ENCODE measurements around the gene PARD3. TPM values are rescaled to one million over a fixed set of nuclear protein-coding genes. Genes with fewer than 3 reads are reported as not detected.

The PARD3 gene
- total RNA-seq, 1 donor, result 4.8 TPM

DNA sequence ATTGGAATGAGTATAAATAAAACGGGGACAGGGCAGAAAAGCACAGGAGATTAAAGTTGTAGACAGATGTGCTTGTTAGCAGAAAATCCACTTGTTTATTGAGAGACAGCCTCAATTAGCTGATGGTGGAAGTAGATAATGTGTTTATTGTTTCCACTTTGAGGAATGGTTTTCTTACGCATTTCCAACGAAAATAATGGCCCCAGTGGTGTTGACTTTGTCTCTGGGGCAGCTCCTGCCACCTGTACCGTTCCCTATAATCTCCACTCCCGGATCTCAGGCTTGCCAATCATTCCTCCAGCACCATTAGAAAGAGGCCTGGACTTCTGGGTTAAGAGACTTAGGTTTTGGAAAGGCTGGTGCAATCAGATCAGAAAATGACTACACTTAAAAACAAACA lies 638.7 kb downstream of the PARD3 start:
- H3K9me3 ChIP-seq (ENCODE audit: low read depth, low read length), result no peaks in the 10 kb centered on the region
- H3K4me3 ChIP-seq (ENCODE audit: low read length), result no peak overlapping the region
- peaks cover 14% of the 10 kb centered on the region for H3K4me1 ChIP-seq (ENCODE audit: insufficient read depth, low read length)
- H3K27me3 ChIP-seq (ENCODE audit: insufficient read depth, low read length), result no peaks in the 10 kb centered on the region

DNA sequence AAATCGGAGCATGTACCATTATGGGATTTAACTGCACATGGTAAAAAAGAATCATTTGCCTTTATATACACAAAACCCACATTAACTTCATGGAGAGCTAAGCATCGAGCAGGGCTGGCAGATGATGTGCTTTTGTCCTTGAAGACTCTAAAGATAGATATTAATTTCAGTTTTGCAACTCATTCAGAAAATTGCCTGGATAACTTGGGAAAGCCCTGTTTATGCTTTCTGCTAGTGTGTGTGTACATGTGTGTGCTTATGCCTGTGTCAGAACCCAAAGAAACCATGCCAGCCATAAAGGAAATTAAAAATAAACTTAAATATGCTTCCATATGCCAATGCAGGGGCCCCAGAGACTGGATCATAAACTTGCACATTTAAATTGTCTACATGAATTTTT lies 640.0 kb downstream of the PARD3 start:
- H3K4me3 ChIP-seq (ENCODE audit: low read length), result no peak overlapping the region
- no peaks in the 10 kb centered on the region for H3K27me3 ChIP-seq (ENCODE audit: insufficient read depth, low read length)
- peaks cover 14% of the 10 kb centered on the region for H3K4me1 ChIP-seq (ENCODE audit: insufficient read depth, low read length)
- H3K9me3 ChIP-seq (ENCODE audit: low read depth, low read length), result no peaks in the 10 kb centered on the region

GRCh38 chr10:34172936-34173533 lies 642.1 kb downstream of the PARD3 start:
- H3K4me3 ChIP-seq (ENCODE audit: low read length), result no peak overlapping the region
- H3K9me3 ChIP-seq (ENCODE audit: low read depth, low read length), result no peaks in the 10 kb centered on the region
- H3K4me1 ChIP-seq (ENCODE audit: insufficient read depth, low read length), result peaks cover 14% of the 10 kb centered on the region
- no peaks in the 10 kb centered on the region for H3K27me3 ChIP-seq (ENCODE audit: insufficient read depth, low read length)

- H3K4me1 ChIP-seq (ENCODE audit: insufficient read depth, low read length), result peaks cover 14% of the 10 kb centered on the region
- no peaks in the 10 kb centered on the region for H3K9me3 ChIP-seq (ENCODE audit: low read depth, low read length)
Measured at GRCh38 chr10:34171957-34172527, 643.1 kb downstream of the PARD3 start.

GRCh38 chr10:34169677-34170076 lies 645.4 kb downstream of the PARD3 start:
- Histone ChIP-seq H3K9me3 (ENCODE audit: low read depth, low read length) (no peaks in the 10 kb centered on the region), H3K4me1 (ENCODE audit: insufficient read depth, low read length) (peaks cover 14% of the 10 kb centered on the region), H3K27me3 (ENCODE audit: insufficient read depth, low read length) (no peaks in the 10 kb centered on the region), H3K4me3 (ENCODE audit: low read length) (no peak overlapping the region)

More at GRCh38 chr10:34171957-34172527, 643.1 kb downstream of the PARD3 start:
- Histone ChIP-seq H3K4me3 (ENCODE audit: low read length) (no peak overlapping the region), H3K27me3 (ENCODE audit: insufficient read depth, low read length) (no peaks in the 10 kb centered on the region)

DNA sequence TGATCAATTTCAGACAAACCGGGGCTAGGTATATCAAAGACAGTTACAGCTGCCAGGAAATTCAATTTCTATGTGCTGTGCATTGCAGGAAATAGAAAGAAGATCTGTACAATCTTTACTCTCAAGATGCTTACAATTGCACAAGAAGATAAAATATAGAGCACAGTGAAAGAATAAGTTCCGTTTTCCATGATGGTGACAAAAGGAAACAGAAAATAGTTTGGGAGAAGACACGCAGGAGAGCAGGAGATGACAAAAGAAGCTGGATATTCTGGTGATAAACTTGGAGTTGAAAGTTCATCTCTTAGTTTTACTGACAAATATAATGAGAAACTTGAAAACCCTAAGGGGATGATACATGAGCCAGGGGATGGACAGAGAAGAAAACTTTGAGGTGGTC lies 646.0 kb downstream of the PARD3 start:
- Histone ChIP-seq H3K4me1 (ENCODE audit: insufficient read depth, low read length) (peaks cover 14% of the 10 kb centered on the region), H3K27me3 (ENCODE audit: insufficient read depth, low read length) (no peaks in the 10 kb centered on the region), H3K4me3 (ENCODE audit: low read length) (no peak overlapping the region), H3K9me3 (ENCODE audit: low read depth, low read length) (no peaks in the 10 kb centered on the region)

GRCh38 chr10:34168439-34168838 lies 646.7 kb downstream of the PARD3 start:
- H3K9me3 ChIP-seq (ENCODE audit: low read depth, low read length), result no peaks in the 10 kb centered on the region
- H3K27me3 ChIP-seq (ENCODE audit: insufficient read depth, low read length), result no peaks in the 10 kb centered on the region
- H3K4me1 ChIP-seq (ENCODE audit: insufficient read depth, low read length), result peaks cover 14% of the 10 kb centered on the region
- H3K4me3 ChIP-seq (ENCODE audit: low read length), result no peak overlapping the region

DNA sequence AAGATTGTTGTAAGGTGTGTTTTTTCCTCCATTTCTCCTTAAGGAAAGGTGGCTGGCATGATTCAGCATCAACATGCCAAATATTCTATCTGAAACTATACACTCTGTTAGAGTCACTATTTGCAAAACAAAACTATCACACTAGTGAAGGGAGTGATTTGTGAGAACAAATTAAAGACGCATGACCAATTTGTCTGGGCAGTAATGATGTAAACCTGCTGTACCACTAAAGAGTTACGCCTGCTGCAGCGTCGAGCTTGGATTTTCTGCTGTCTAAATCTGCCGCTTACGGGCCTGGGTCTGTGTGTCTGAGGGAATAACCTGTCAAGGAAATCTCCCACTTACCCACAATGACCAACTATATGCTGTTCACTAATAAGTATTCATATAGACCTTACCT lies 648.3 kb downstream of the PARD3 start:
- Histone ChIP-seq H3K4me3 (ENCODE audit: low read length) (no peak overlapping the region), H3K27me3 (ENCODE audit: insufficient read depth, low read length) (no peaks in the 10 kb centered on the region), H3K4me1 (ENCODE audit: insufficient read depth, low read length) (peaks cover 3% of the 10 kb centered on the region), H3K9me3 (ENCODE audit: low read depth, low read length) (no peaks in the 10 kb centered on the region)

DNA sequence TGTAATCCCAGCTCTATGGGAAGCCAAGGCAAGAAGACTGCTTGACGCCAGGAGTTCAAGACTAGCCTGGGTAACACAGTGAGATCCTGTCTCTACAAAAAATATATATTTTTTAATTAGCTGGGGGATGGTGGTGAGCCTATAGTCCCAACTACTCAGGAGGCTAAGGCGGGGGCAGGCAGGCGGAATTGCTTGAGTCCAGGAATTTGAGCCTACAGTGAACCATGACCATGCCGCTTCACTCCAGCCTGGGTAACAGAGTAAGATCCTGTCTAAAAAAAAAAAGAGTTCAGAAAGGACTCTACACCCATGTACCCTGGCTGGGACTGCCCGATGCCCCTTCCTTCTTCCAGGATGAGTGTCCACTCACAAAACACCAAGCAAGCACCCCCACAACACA lies 648.7 kb downstream of the PARD3 start:
- H3K4me1 ChIP-seq (ENCODE audit: insufficient read depth, low read length), result no peaks in the 10 kb centered on the region
- no peak overlapping the region for H3K4me3 ChIP-seq (ENCODE audit: low read length)
- H3K9me3 ChIP-seq (ENCODE audit: low read depth, low read length), result no peaks in the 10 kb centered on the region
- no peaks in the 10 kb centered on the region for H3K27me3 ChIP-seq (ENCODE audit: insufficient read depth, low read length)

- Histone ChIP-seq H3K4me3 (ENCODE audit: low read length) (no peak overlapping the region), H3K27me3 (ENCODE audit: insufficient read depth, low read length) (no peaks in the 10 kb centered on the region), H3K4me1 (ENCODE audit: insufficient read depth, low read length) (no peaks in the 10 kb centered on the region), H3K9me3 (ENCODE audit: low read depth, low read length) (no peaks in the 10 kb centered on the region)
Measured at GRCh38 chr10:34164029-34164428, 651.1 kb downstream of the PARD3 start.

- H3K4me1 ChIP-seq (ENCODE audit: insufficient read depth, low read length), result no peaks in the 10 kb centered on the region
- H3K27me3 ChIP-seq (ENCODE audit: insufficient read depth, low read length), result no peaks in the 10 kb centered on the region
- no peaks in the 10 kb centered on the region for H3K9me3 ChIP-seq (ENCODE audit: low read depth, low read length)
- no peak overlapping the region for H3K4me3 ChIP-seq (ENCODE audit: low read length)
Measured at GRCh38 chr10:34163075-34163905, 651.8 kb downstream of the PARD3 start.

- Histone ChIP-seq H3K4me3 (ENCODE audit: low read length) (no peak overlapping the region), H3K9me3 (ENCODE audit: low read depth, low read length) (no peaks in the 10 kb centered on the region), H3K4me1 (ENCODE audit: insufficient read depth, low read length) (no peaks in the 10 kb centered on the region), H3K27me3 (ENCODE audit: insufficient read depth, low read length) (no peaks in the 10 kb centered on the region)
Measured at GRCh38 chr10:34161777-34162370, 653.2 kb downstream of the PARD3 start.

GRCh38 chr10:34160595-34160994 lies 654.5 kb downstream of the PARD3 start:
- no peaks in the 10 kb centered on the region for H3K4me1 ChIP-seq (ENCODE audit: insufficient read depth, low read length)
- no peaks in the 10 kb centered on the region for H3K27me3 ChIP-seq (ENCODE audit: insufficient read depth, low read length)
- H3K9me3 ChIP-seq (ENCODE audit: low read depth, low read length), result no peaks in the 10 kb centered on the region
- no peak overlapping the region for H3K4me3 ChIP-seq (ENCODE audit: low read length)

DNA sequence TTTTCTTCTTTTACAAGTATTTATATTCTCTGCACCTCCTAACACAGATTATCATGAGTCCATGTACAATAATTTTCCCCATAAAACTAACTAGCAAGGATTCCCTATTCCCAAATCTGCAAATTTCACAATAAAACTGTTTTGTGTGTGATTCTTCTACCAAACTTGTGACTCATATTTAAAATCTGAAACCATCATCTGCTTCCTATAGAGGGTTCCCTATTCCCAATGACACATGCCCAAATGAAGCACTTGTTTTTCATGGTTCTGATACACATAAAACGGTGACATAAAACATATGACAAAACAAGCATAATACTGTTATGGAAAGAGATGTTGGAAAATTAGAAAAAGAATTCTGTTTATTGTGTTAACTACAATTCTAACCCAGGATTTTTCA lies 657.6 kb downstream of the PARD3 start:
- H3K4me3 ChIP-seq (ENCODE audit: low read length), result no peak overlapping the region
- no peaks in the 10 kb centered on the region for H3K9me3 ChIP-seq (ENCODE audit: low read depth, low read length)
- no peaks in the 10 kb centered on the region for H3K27me3 ChIP-seq (ENCODE audit: insufficient read depth, low read length)
- no peaks in the 10 kb centered on the region for H3K4me1 ChIP-seq (ENCODE audit: insufficient read depth, low read length)

- Histone ChIP-seq H3K27me3 (ENCODE audit: insufficient read depth, low read length) (no peaks in the 10 kb centered on the region), H3K4me3 (ENCODE audit: low read length) (no peak overlapping the region), H3K9me3 (ENCODE audit: low read depth, low read length) (no peaks in the 10 kb centered on the region), H3K4me1 (ENCODE audit: insufficient read depth, low read length) (no peaks in the 10 kb centered on the region)
Measured at GRCh38 chr10:34156781-34157425, 658.2 kb downstream of the PARD3 start.

All from mononuclear cell (primary cell).